Measurements from ENCODE around the gene NEXN. TPM values are rescaled to one million over a fixed set of nuclear protein-coding genes. Genes with fewer than 3 reads are reported as not detected.
A peak's percentile ranks its signal among the peaks of the same experiment; 100 is the strongest.

The NEXN gene
- total and polyA plus RNA-seq, 12 donors = 6.5 to 50.6 (median 17.1) TPM

- DNase-seq = no peak
- intact Hi-C loops (cut with DNase I) = no loop called here
- no peaks in the 10 kb centered on the region for H3K27me3 ChIP-seq
- TF ChIP-seq CTCF (IDR thresholded peaks at IDR 0.05) = no peak
- TF ChIP-seq POLR2A (IDR thresholded peaks at IDR 0.05) = no peak
- no peak overlapping the region for H3K4me3 ChIP-seq
- WGBS, 4 donors = 58 to 81% (median 69%) methylated on average over 2 of the region's 2 CpGs
- no peak overlapping the region for H3K27ac ChIP-seq
- peaks cover 0 to 4% of the 10 kb centered on the region in 2 donors for H3K36me3 ChIP-seq (replicated peaks in 1 of 2)
- no peaks in the 10 kb centered on the region for H3K4me1 ChIP-seq (replicated peaks in 1 of 2)
- H3K9me3 ChIP-seq (replicated peaks in 1 of 3) = no peaks in the 10 kb centered on the region
Measured at GRCh38 chr1:77925956-77926355, 37.5 kb downstream of the NEXN start.

GRCh38 chr1:77926561-77927357 is 38.3 kb downstream of the NEXN start:
- H3K4me3 ChIP-seq = peak overlapping the region in 1 of 4 donors; percentile 21
- H3K36me3 ChIP-seq (replicated peaks in 1 of 2) = peaks cover 0 to 4% of the 10 kb centered on the region in 2 donors
- DNase-seq = no peak
- no peak overlapping the region for H3K27ac ChIP-seq
- no peaks in the 10 kb centered on the region for H3K9me3 ChIP-seq (replicated peaks in 1 of 3)
- TF ChIP-seq POLR2A (IDR thresholded peaks at IDR 0.05) (no peak), CTCF (IDR thresholded peaks at IDR 0.05) (no peak)
- intact Hi-C loops (cut with DNase I) = no loop called here
- 69 to 72% (median 71%) methylated on average over 13 of the region's 13 CpGs for WGBS, 4 donors
- H3K27me3 ChIP-seq = no peaks in the 10 kb centered on the region
- no peaks in the 10 kb centered on the region for H3K4me1 ChIP-seq (replicated peaks in 1 of 2)

- WGBS, 4 donors = 88 to 92% (median 89%) methylated on average over 4 of the region's 4 CpGs
- Histone ChIP-seq H3K4me3 (no peak overlapping the region), H3K27me3 (no peaks in the 10 kb centered on the region), H3K36me3 (replicated peaks in 1 of 2) (peaks cover 0 to 4% of the 10 kb centered on the region in 2 donors), H3K9me3 (replicated peaks in 1 of 3) (no peaks in the 10 kb centered on the region), H3K4me1 (replicated peaks in 1 of 2) (no peaks in the 10 kb centered on the region), H3K27ac (no peak overlapping the region)
- no peak for DNase-seq
- no peak for TF ChIP-seq CTCF (IDR thresholded peaks at IDR 0.05)
- intact Hi-C loops (cut with DNase I) = no loop called here
Measured at GRCh38 chr1:77927414-77927813, 39.0 kb downstream of the NEXN start.

- Histone ChIP-seq H3K4me3 (no peak overlapping the region), H3K4me1 (replicated peaks in 1 of 2) (no peaks in the 10 kb centered on the region), H3K9me3 (replicated peaks in 1 of 3) (no peaks in the 10 kb centered on the region), H3K27ac (no peak overlapping the region), H3K36me3 (replicated peaks in 1 of 2) (peaks cover 0 to 4% of the 10 kb centered on the region in 2 donors), H3K27me3 (no peaks in the 10 kb centered on the region)
- intact Hi-C loops (cut with DNase I) = no loop called here
- TF ChIP-seq POLR2A (IDR thresholded peaks at IDR 0.05) (no peak), CTCF (IDR thresholded peaks at IDR 0.05) (no peak)
- DNase-seq = no peak
- 94 to 98% (median 96%) methylated on average over 2 of the region's 2 CpGs for WGBS, 4 donors
Measured at GRCh38 chr1:77929806-77930205, 41.4 kb downstream of the NEXN start.
